Ureter (tissue), 1 donor: ENCODE results near the gene HOXB6. TPM values are rescaled to one million over a fixed set of nuclear protein-coding genes. Genes with fewer than 3 reads are reported as not detected.

Experiments used
- DNase-seq: peaks from one replicate; pipeline ENCODE4 v3.0.0-alpha.2; 2020; ENCODE audit warnings: low spot score
- total RNA-seq: library from RNA; stranded (reverse); gene quantifications from one replicate; pipeline ENCODE4 v1.2.4, GENCODE V29; 2023
- donor health status: DM: yes; HTN: yes; CAD: no.

The HOXB6 gene
- total RNA-seq, 1 donor from 2014 or later, result 111 TPM

GRCh38 chr17:48609759-48610281 is 5.0 kb upstream of the HOXB6 start:
- DNase-seq, result no peak

- no peak for DNase-seq
These were observed 4.2 kb upstream of the HOXB6 start for GRCh38 chr17:48609033-48609432.

GRCh38 chr17:48608494-48608834 is 3.7 kb upstream of the HOXB6 start:
- no peak for DNase-seq

GRCh38 chr17:48606892-48607614 is 2.3 kb upstream of the HOXB6 start:
- DNase-seq, result no peak

GRCh38 chr17:48605991-48606891 is 1.5 kb upstream of the HOXB6 start:
- no peak for DNase-seq

- DNase-seq, result no peak
These were observed 678 bp upstream of the HOXB6 start for GRCh38 chr17:48605409-48605919.

- no peak for DNase-seq
These were observed 622 bp downstream of the HOXB6 start for GRCh38 chr17:48603959-48604769.

GRCh38 chr17:48601539-48602425 is 3.0 kb downstream of the HOXB6 start:
- DNase-seq, result no peak

- DNase-seq, result no peak
These were observed 3.6 kb downstream of the HOXB6 start for GRCh38 chr17:48601207-48601538.

- DNase-seq, result no peak
These were observed 4.3 kb downstream of the HOXB6 start for GRCh38 chr17:48600244-48601098.

GRCh38 chr17:48599354-48599753 is 5.4 kb downstream of the HOXB6 start:
- no peak for DNase-seq

GRCh38 chr17:48598736-48599135 is 6.0 kb downstream of the HOXB6 start:
- no peak for DNase-seq

- peak; percentile 90 for DNase-seq
These were observed 6.8 kb downstream of the HOXB6 start for GRCh38 chr17:48597778-48598631.

GRCh38 chr17:48597528-48597777 is 7.3 kb downstream of the HOXB6 start:
- no peak for DNase-seq

- no peak for DNase-seq
These were observed 7.9 kb downstream of the HOXB6 start for GRCh38 chr17:48596735-48597527.

GRCh38 chr17:48596000-48596734 is 8.6 kb downstream of the HOXB6 start:
- peak; percentile 55 for DNase-seq

- no peak for DNase-seq
These were observed 9.3 kb downstream of the HOXB6 start for GRCh38 chr17:48595278-48595999.
